GM19395 (cell line): ENCODE measurements around the gene SPO11.

Experiments used
- ATAC-seq: cut with Tn5 transposase; IDR thresholded peaks from one replicate; pipeline ENCODE4 v1.9.1; 2021; ENCODE audit warnings: mild to moderate bottlenecking, moderate library complexity; ENCODE audit not compliant: unreplicated experiment

The SPO11 gene

GRCh38 chr20:57388953-57389694 is 59.5 kb downstream of the SPO11 start:
- no peak for ATAC-seq

- ATAC-seq: no peak
Observed at GRCh38 chr20:57389695-57390603, 60.3 kb downstream of the SPO11 start.

- peak; percentile 42 for ATAC-seq
Observed at GRCh38 chr20:57390604-57391438, 61.2 kb downstream of the SPO11 start, which contains the start of gene RBM38. TSS of gene RBM38 (plus strand) at chr20:57391396. CDS start at chr20:57391582, 186 bp downstream.

DNA sequence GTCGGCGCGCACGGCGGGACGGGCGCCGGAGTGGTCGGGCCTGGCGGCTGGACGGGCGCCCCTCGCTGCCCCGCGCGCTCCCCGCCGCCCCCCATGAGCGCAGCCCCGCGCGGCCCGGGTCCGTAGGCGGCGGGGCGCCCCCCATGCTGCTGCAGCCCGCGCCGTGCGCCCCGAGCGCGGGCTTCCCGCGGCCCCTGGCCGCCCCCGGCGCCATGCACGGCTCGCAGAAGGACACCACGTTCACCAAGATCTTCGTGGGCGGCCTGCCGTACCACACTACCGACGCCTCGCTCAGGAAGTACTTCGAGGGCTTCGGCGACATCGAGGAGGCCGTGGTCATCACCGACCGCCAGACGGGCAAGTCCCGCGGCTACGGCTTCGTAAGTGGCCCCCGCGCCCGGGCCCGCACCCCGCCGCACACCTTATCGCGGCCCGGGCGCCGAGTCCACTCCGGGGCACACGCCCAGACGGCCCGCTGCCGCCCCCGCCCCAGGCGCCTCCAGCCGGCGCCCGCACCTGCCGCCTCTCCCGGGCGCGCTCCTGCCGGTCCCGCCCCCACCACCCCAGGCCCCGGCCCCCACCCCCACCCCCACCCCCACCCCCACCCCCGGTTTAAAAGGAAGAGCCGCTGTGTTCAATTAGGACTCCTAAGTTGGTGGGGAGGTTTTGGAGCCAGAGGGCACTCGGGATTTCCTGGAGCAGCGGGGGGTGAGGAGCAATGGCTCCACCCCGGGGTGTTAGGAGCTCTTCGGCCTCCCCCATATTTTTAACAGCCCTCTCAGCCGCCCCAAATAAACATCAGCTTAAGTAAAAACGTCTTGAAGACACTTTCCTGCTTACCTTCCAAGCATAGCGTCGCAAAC is 62.1 kb downstream of the SPO11 start:
- ATAC-seq: peak; percentile 2

- peak; percentile 23 for ATAC-seq
Observed at GRCh38 chr20:57392512-57393271, 63.1 kb downstream of the SPO11 start.
